ENCODE results near the gene FAM25G.
"Not testable (repeated sequence)": the region's sequence is repeated elsewhere in the genome, so short reads cannot be mapped to it uniquely, and the experiment has no call there.

The FAM25G gene

GRCh38 chr10:47491600-47491999, at the start of gene FAM25G:
Gene FAM25G (minus strand): TSS chr10:47491700. CDS start chr10:47491674, 26 bp downstream.
- not testable (repeated sequence) for DNase-seq (ENCODE audit: low read depth)

GRCh38 chr10:47536430-47536829, 44.9 kb upstream of the FAM25G start:
- DNase-seq (ENCODE audit: low read depth) = not testable (repeated sequence)

GRCh38 chr10:47523475-47523874, 32.0 kb upstream of the FAM25G start, which contains the start of gene AGAP9:
Gene AGAP9 (minus strand): TSS chr10:47523638. CDS start chr10:47523526, 112 bp downstream.
- DNase-seq (ENCODE audit: low read depth) = not testable (repeated sequence)

GRCh38 chr10:47502313-47502712, 10.8 kb upstream of the FAM25G start:
- not testable (repeated sequence) for DNase-seq (ENCODE audit: low read depth)

GRCh38 chr10:47494226-47494625, 2.7 kb upstream of the FAM25G start:
- DNase-seq (ENCODE audit: low read depth) = not testable (repeated sequence)

GRCh38 chr10:47489630-47490029, 1.9 kb downstream of the FAM25G start:
- DNase-seq (ENCODE audit: low read depth) = not testable (repeated sequence)

GRCh38 chr10:47485943-47486342, 5.6 kb downstream of the FAM25G start:
- DNase-seq (ENCODE audit: low read depth) = not testable (repeated sequence)

- DNase-seq (ENCODE audit: low read depth) = not testable (repeated sequence)
Measured at GRCh38 chr10:47484786-47485185, 6.7 kb downstream of the FAM25G start.

- DNase-seq (ENCODE audit: low read depth) = not testable (repeated sequence)
Measured at GRCh38 chr10:47483923-47484322, 7.6 kb downstream of the FAM25G start, which contains the start of gene ANXA8. Gene ANXA8 (minus strand): TSS chr10:47484115. CDS start chr10:47483933, 182 bp downstream.

GRCh38 chr10:47482367-47482766, 9.1 kb downstream of the FAM25G start:
- not testable (repeated sequence) for DNase-seq (ENCODE audit: low read depth)

GRCh38 chr10:47481768-47482181, 9.7 kb downstream of the FAM25G start:
- DNase-seq (ENCODE audit: low read depth) = not testable (repeated sequence)

- DNase-seq (ENCODE audit: low read depth) = not testable (repeated sequence)
Measured at GRCh38 chr10:47481182-47481766, 10.2 kb downstream of the FAM25G start.

GRCh38 chr10:47480133-47480532, 11.4 kb downstream of the FAM25G start:
- DNase-seq (ENCODE audit: low read depth) = not testable (repeated sequence)

- DNase-seq (ENCODE audit: low read depth) = not testable (repeated sequence)
Measured at GRCh38 chr10:47478114-47478513, 13.4 kb downstream of the FAM25G start.

- DNase-seq (ENCODE audit: low read depth) = not testable (repeated sequence)
Measured at GRCh38 chr10:47477078-47477477, 14.4 kb downstream of the FAM25G start.

GRCh38 chr10:47475101-47475500, 16.4 kb downstream of the FAM25G start:
- not testable (repeated sequence) for DNase-seq (ENCODE audit: low read depth)

- not testable (repeated sequence) for DNase-seq (ENCODE audit: low read depth)
Measured at GRCh38 chr10:47473516-47473915, 18.0 kb downstream of the FAM25G start.

GRCh38 chr10:47472647-47473046, 18.9 kb downstream of the FAM25G start:
- DNase-seq (ENCODE audit: low read depth) = not testable (repeated sequence)

GRCh38 chr10:47472072-47472471, 19.4 kb downstream of the FAM25G start:
- DNase-seq (ENCODE audit: low read depth) = not testable (repeated sequence)

GRCh38 chr10:47468731-47469528, 22.6 kb downstream of the FAM25G start:
- DNase-seq (ENCODE audit: low read depth) = not testable (repeated sequence)

GRCh38 chr10:47467957-47468356, 23.5 kb downstream of the FAM25G start:
- DNase-seq (ENCODE audit: low read depth) = not testable (repeated sequence)

GRCh38 chr10:47467458-47467857, 24.0 kb downstream of the FAM25G start:
- not testable (repeated sequence) for DNase-seq (ENCODE audit: low read depth)

All from stromal cell of bone marrow (primary cell).